Measurements from ENCODE around the gene TTLL12.
"Not testable (repeated sequence)": the region's sequence is repeated elsewhere in the genome, so short reads cannot be mapped to it uniquely, and the experiment has no call there.

TTLL12 gene

GRCh38 chr22:43153899-43154298 lies 33.0 kb downstream of the TTLL12 start:
- no peak for DNase-seq (ENCODE audit: low spot score)

GRCh38 chr22:43152357-43153071 lies 34.4 kb downstream of the TTLL12 start:
- DNase-seq (ENCODE audit: low spot score), result no peak

- DNase-seq (ENCODE audit: low spot score), result no peak
Measured at GRCh38 chr22:43152003-43152356, 35.0 kb downstream of the TTLL12 start.

GRCh38 chr22:43151251-43152002 lies 35.5 kb downstream of the TTLL12 start, which contains the start of gene TSPO:
Gene TSPO, plus strand, starts transcription at chr22:43151559. Its CDS starts 7,680 bp downstream, at chr22:43159239.
- DNase-seq (ENCODE audit: low spot score), result peak; percentile 65

- DNase-seq (ENCODE audit: low spot score), result no peak
Measured at GRCh38 chr22:43150731-43151206, 36.2 kb downstream of the TTLL12 start.

- no peak for DNase-seq (ENCODE audit: low spot score)
Measured at GRCh38 chr22:43148581-43148980, 38.4 kb downstream of the TTLL12 start.

- no peak for DNase-seq (ENCODE audit: low spot score)
Measured at GRCh38 chr22:43147821-43148220, 39.1 kb downstream of the TTLL12 start.

- DNase-seq (ENCODE audit: low spot score), result not testable (repeated sequence)
Measured at GRCh38 chr22:43146332-43146731, 40.6 kb downstream of the TTLL12 start.

GRCh38 chr22:43145371-43145770 lies 41.6 kb downstream of the TTLL12 start:
- not testable (repeated sequence) for DNase-seq (ENCODE audit: low spot score)

- DNase-seq (ENCODE audit: low spot score), result no peak
Measured at GRCh38 chr22:43144949-43145348, 42.0 kb downstream of the TTLL12 start.

GRCh38 chr22:43142880-43143562 lies 43.9 kb downstream of the TTLL12 start, which contains the start of gene MCAT:
Gene MCAT, minus strand, starts transcription at chr22:43143398. Its CDS starts 50 bp downstream, at chr22:43143348.
- DNase-seq (ENCODE audit: low spot score), result peak; percentile 78

GRCh38 chr22:43136801-43137200 lies 50.1 kb downstream of the TTLL12 start:
- DNase-seq (ENCODE audit: low spot score), result no peak

GRCh38 chr22:43136255-43136654 lies 50.7 kb downstream of the TTLL12 start:
- no peak for DNase-seq (ENCODE audit: low spot score)

- no peak for DNase-seq (ENCODE audit: low spot score)
Measured at GRCh38 chr22:43135565-43135964, 51.4 kb downstream of the TTLL12 start.

- DNase-seq (ENCODE audit: low spot score), result no peak
Measured at GRCh38 chr22:43134553-43134952, 52.4 kb downstream of the TTLL12 start.

GRCh38 chr22:43133401-43133800 lies 53.5 kb downstream of the TTLL12 start:
- no peak for DNase-seq (ENCODE audit: low spot score)

GRCh38 chr22:43131773-43132501 lies 55.0 kb downstream of the TTLL12 start:
- DNase-seq (ENCODE audit: low spot score), result no peak

- no peak for DNase-seq (ENCODE audit: low spot score)
Measured at GRCh38 chr22:43129426-43130425, 57.2 kb downstream of the TTLL12 start.

- DNase-seq (ENCODE audit: low spot score), result no peak
Measured at GRCh38 chr22:43128928-43129424, 58.0 kb downstream of the TTLL12 start.

GRCh38 chr22:43128116-43128515 lies 58.8 kb downstream of the TTLL12 start:
- DNase-seq (ENCODE audit: low spot score), result no peak

All from putamen (tissue), 1 donor.